ENCODE data around the gene IGF2R.

IGF2R gene

GRCh38 chr6:160051390-160051789, 82.5 kb downstream of the IGF2R start:
- no peak for DNase-seq (ENCODE audit: low spot score)

- DNase-seq (ENCODE audit: low spot score) = no peak
These were observed 85.4 kb downstream of the IGF2R start for GRCh38 chr6:160054271-160054670.

DNA sequence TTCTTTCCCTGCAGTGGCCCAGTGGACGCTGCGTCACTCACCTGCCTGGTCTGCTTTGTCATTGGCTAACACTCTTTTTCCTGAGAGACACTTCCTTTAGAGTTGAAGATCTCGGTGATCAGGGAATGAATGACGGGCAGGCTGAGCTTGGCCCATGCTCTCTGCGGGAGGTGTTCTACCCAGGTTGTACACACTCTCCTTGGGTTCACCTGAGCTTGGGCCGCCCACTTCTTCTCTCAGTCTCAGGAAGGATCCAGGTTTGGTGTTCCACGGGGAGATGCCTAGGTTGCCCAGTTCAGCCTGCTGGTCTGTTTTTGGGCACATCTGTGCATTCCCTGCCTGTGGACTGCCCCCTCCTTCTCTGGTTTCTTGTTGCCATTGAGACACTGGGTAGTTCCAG, 86.0 kb downstream of the IGF2R start:
- DNase-seq (ENCODE audit: low spot score) = no peak

DNA sequence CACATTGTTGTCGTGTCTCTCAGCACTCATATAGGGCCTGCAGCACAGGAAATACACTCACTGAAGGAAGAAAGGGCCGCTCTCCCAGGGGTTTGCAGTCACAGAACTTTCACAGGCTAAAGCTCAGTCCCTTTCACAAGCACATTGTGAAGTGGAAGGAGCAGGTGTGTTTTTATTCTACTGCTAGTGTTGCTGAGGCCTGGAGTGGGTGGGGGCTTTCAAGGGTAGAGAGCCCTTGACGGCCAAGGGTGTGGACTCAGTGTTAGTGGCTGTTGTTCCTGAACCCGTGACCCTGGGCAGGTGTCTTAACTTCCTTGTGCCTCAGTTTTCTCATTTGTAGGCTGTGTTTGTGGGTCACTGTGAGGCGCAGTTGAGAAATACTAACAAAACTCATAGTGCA, 86.5 kb downstream of the IGF2R start:
- no peak for DNase-seq (ENCODE audit: low spot score)

DNA sequence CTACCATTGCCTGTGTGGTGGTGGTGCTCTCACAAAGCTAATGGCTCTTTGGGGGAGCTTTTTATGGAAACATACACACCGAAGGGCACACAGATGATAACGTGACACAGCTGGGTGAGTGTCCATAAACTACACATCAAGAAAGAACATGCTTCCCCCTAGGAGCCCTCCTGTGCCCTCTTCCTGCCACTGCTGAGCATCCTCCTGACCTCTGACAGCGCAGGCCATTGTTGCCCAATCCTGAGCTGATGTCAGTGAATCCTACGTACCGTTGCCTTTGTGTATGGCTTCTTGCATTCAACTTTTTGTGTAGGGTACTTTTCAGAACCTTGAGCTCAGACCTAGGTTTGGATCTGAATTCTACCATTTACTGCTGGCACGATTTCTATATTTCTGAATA, 86.9 kb downstream of the IGF2R start:
- DNase-seq (ENCODE audit: low spot score) = no peak

DNA sequence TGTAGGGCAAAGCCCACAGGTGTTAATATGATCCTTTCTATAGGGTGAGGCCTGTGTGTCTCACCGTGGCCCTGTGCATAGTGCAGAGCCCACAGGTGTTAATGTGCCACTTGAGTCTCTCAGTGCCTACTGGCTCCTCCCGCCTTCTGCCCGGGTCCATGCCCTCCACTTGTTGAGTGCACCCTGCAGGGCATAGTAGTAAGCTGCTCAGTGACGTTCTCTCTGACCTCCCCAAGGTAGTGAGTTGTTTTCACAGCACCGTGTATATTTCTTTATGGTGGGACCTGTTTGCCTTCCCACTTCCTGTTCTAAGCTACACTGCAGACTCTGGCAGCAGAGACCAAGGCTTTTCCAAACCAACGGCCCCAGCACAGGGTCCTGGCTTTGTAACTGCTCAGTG, 88.2 kb downstream of the IGF2R start:
- no peak for DNase-seq (ENCODE audit: low spot score)

DNA sequence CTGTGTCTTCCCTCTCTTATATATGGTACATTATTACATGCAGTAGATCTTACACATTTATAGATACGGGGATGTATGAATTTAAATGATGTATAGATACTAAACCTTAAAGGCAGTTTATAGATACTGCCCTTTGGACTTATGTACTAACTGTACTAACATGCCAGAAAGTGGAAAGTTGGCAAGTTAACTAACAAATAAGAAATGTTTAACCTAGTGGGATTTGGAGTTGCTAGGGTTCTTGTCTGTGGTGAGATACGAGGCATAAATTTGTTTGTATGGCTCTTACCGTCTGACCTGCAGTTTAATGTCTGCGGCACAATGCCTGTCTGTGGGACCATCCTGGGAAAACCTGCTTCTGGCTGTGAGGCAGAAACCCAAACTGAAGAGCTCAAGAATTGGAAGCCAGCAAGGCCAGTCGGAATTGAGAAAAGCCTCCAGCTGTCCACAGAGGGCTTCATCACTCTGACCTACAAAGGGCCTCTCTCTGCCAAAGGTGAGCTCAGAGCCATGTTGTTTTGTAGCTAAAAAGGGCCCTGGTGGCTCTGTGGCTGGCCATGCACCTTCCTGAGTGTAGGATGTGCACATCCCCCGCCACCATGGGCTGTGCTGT, 89.8 kb downstream of the IGF2R start:
- no peak for DNase-seq (ENCODE audit: low spot score)

GRCh38 chr6:160060221-160060620, 91.3 kb downstream of the IGF2R start:
- DNase-seq (ENCODE audit: low spot score) = no peak

DNA sequence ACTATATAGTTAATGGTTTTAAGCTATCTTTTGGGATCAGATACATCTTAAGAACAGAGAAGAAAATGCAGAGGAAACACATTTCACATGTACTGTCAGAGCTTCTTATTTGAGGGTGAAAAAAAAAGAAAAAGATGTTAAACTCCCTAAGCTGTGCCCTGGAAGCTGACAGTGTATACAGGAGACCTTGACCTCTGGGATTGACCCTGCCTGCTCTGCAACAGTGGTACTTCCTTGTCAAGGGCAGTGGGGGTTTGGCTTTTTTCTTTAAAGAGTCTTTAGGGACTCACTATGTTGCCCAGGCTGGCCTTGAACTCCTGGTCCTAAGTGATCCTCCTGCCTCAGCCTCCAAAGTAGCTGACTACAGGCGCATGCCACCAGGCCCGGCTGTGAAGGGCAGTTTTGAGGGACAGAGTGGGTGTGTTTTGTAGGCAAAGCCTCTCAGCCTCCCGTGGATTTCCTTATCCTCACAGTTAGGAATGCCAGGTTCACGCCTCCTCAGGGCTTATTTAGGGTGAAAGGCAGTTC, 92.1 kb downstream of the IGF2R start:
- no peak for DNase-seq (ENCODE audit: low spot score)

GRCh38 chr6:160063771-160064413, 95.0 kb downstream of the IGF2R start:
- no peak for DNase-seq (ENCODE audit: low spot score)

GRCh38 chr6:160065200-160065599, 96.3 kb downstream of the IGF2R start:
- no peak for DNase-seq (ENCODE audit: low spot score)

GRCh38 chr6:160067564-160067963, 98.7 kb downstream of the IGF2R start:
- DNase-seq (ENCODE audit: low spot score) = peak; percentile 22

DNA sequence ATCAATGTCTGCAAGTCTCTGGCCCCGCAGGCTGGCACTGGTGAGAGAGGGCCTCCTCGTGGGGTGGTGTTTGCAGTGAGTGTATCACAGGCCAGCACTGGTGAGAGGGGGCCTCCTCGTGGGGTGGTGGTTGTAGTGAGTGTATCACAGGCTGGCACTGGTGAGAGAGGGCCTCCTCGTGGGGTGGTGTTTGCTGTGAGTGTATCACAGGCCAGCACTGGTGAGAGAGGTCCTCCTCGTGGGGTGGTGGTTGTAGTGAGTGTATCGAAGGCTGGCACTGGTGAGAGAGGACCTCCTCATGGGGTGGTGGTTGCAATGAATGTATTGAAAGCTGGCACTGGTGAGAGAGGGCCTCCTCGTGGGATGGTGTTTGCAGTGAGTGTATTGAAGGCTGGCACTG, 99.5 kb downstream of the IGF2R start:
- DNase-seq (ENCODE audit: low spot score) = no peak

GRCh38 chr6:160069050-160069454, 100.2 kb downstream of the IGF2R start:
- DNase-seq (ENCODE audit: low spot score) = no peak

- DNase-seq (ENCODE audit: low spot score) = no peak
These were observed 100.6 kb downstream of the IGF2R start for GRCh38 chr6:160069459-160069858.

GRCh38 chr6:160070427-160070826, 101.5 kb downstream of the IGF2R start:
- DNase-seq (ENCODE audit: low spot score) = no peak

GRCh38 chr6:160070831-160071230, 101.9 kb downstream of the IGF2R start:
- no peak for DNase-seq (ENCODE audit: low spot score)

- DNase-seq (ENCODE audit: low spot score) = no peak
These were observed 103.2 kb downstream of the IGF2R start for GRCh38 chr6:160071805-160072690.

- DNase-seq (ENCODE audit: low spot score) = no peak
These were observed 104.4 kb downstream of the IGF2R start for GRCh38 chr6:160073272-160073671.

GRCh38 chr6:160076009-160076408, 107.1 kb downstream of the IGF2R start:
- no peak for DNase-seq (ENCODE audit: low spot score)

GRCh38 chr6:160077024-160077423, 108.1 kb downstream of the IGF2R start:
- no peak for DNase-seq (ENCODE audit: low spot score)

DNA sequence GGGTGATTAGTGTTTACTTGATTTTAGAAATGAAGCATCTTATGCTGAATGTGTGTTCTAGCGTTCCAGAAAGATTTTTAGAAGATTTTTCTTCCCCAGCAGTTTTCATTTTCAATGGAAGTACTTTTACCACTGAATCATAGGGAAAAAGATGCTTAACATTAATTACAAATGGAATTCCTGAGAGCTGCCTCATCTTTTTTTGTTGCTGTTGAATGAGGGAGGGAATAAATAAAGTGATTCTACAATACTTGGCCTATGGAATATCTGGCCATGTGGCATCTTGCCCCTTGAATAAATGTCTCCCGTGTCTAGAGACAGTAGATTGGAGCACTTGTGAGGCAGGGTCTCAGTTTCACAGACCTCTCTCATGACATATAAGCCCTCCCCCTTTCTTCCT, 108.6 kb downstream of the IGF2R start:
- DNase-seq (ENCODE audit: low spot score) = no peak

Data from cerebellar cortex (tissue), 1 donor.